Osteocyte (in vitro differentiated cells): ENCODE data around the gene SH3PXD2A. TPM values are rescaled to one million over a fixed set of nuclear protein-coding genes. Genes with fewer than 3 reads are reported as not detected.

Experiments
- DNase-seq: peaks from one replicate; pipeline ENCODE4 v3.0.0; 2021; ENCODE audit warnings: mixed read lengths; ENCODE audit not compliant: unreplicated experiment; ENCODE audit errors: extremely low spot score
- H3K27ac Mint-ChIP-seq: one replicate; pipeline ENCODE4 v1.8.0; 2021; ENCODE audit warnings: mild to moderate bottlenecking, mixed read lengths; ENCODE audit not compliant: unreplicated experiment
- H3K27me3 Mint-ChIP-seq: one replicate; pipeline ENCODE4 v1.8.0; 2021; ENCODE audit warnings: mixed read lengths; ENCODE audit not compliant: unreplicated experiment
- H3K36me3 Mint-ChIP-seq: one replicate; pipeline ENCODE4 v1.8.0; 2021; ENCODE audit warnings: mixed read lengths; ENCODE audit not compliant: unreplicated experiment
- H3K4me1 Mint-ChIP-seq: one replicate; pipeline ENCODE4 v1.8.0; 2021; ENCODE audit warnings: mixed read lengths; ENCODE audit not compliant: unreplicated experiment
- H3K4me3 Mint-ChIP-seq: one replicate; pipeline ENCODE4 v1.8.0; 2021; ENCODE audit warnings: mild to moderate bottlenecking, moderate library complexity, mixed read lengths; ENCODE audit not compliant: unreplicated experiment
- H3K9me3 Mint-ChIP-seq: one replicate; pipeline ENCODE4 v1.8.0; 2021; ENCODE audit warnings: mixed read lengths; ENCODE audit not compliant: unreplicated experiment
- total RNA-seq: library from RNA; stranded (reverse); gene quantifications from 2 replicates; pipeline ENCODE4 v1.2.1, GENCODE V29; 2021
- TF ChIP-seq, protein P1 (sequence below): fragments of 200-600 bp; sonication (generic); IDR thresholded peaks from 2 replicates; pipeline ENCODE4 v1.5.0; 2021; ENCODE audit warnings: antibody characterized with exemption, mild to moderate bottlenecking, moderate library complexity

SH3PXD2A gene
- total RNA-seq, 1 donor from 2014 or later: 43.0 TPM

DNA sequence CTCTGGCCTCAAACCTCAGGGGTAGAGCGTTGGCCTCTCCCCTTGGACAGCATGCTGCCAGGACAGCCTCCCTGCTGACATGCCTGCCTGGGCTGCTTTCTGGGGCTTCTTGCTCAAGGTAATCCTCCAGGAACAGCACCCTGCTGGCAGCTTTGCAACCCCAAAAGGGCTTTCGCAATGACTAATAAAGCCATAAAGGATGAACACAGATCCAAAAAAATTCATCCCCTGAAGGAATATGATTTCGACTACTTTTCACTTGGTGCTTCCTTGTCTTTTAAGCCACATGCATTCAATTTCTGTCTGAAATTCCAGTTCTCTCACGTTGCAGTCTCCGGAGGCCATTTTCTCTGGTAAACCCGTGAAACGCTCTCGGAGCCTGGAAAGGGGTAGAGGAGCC is 15.1 kb upstream of the SH3PXD2A start:
- DNase-seq: no peak
- H3K36me3 Mint-ChIP-seq: peaks cover 7% of the 10 kb centered on the region
- H3K27ac Mint-ChIP-seq: peak overlapping the region; percentile 65
- no peak overlapping the region for H3K4me3 Mint-ChIP-seq
- peaks cover 22% of the 10 kb centered on the region for H3K4me1 Mint-ChIP-seq
- H3K9me3 Mint-ChIP-seq: peaks cover 5% of the 10 kb centered on the region
- TF ChIP-seq, protein P1, sequence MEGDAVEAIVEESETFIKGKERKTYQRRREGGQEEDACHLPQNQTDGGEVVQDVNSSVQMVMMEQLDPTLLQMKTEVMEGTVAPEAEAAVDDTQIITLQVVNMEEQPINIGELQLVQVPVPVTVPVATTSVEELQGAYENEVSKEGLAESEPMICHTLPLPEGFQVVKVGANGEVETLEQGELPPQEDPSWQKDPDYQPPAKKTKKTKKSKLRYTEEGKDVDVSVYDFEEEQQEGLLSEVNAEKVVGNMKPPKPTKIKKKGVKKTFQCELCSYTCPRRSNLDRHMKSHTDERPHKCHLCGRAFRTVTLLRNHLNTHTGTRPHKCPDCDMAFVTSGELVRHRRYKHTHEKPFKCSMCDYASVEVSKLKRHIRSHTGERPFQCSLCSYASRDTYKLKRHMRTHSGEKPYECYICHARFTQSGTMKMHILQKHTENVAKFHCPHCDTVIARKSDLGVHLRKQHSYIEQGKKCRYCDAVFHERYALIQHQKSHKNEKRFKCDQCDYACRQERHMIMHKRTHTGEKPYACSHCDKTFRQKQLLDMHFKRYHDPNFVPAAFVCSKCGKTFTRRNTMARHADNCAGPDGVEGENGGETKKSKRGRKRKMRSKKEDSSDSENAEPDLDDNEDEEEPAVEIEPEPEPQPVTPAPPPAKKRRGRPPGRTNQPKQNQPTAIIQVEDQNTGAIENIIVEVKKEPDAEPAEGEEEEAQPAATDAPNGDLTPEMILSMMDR: no peak
- H3K27me3 Mint-ChIP-seq: no peaks in the 10 kb centered on the region

DNA sequence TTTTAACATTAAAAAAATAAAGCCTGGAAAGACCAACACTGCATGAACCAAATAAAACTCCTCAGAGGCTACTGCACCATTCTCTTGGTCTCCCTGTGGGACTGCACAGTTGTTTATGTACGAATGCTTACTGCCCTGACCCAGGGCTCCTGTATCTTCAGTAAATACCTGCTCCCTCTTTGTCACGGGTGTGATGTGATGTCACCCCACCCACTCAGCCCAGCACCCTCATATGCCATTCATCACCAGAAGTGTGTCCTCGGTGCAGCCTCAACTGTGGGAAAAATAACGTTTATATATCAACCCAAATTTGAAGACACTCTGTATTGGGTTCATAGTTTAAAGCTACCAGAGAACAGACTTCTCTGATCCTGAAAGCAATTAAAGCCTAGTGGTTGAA is 14.0 kb upstream of the SH3PXD2A start:
- peaks cover 2% of the 10 kb centered on the region for H3K36me3 Mint-ChIP-seq
- peaks cover 2% of the 10 kb centered on the region for H3K27me3 Mint-ChIP-seq
- TF ChIP-seq, protein P1: no peak
- H3K4me3 Mint-ChIP-seq: no peak overlapping the region
- H3K4me1 Mint-ChIP-seq: peaks cover 22% of the 10 kb centered on the region
- no peak overlapping the region for H3K27ac Mint-ChIP-seq
- no peak for DNase-seq
- peaks cover 15% of the 10 kb centered on the region for H3K9me3 Mint-ChIP-seq

DNA sequence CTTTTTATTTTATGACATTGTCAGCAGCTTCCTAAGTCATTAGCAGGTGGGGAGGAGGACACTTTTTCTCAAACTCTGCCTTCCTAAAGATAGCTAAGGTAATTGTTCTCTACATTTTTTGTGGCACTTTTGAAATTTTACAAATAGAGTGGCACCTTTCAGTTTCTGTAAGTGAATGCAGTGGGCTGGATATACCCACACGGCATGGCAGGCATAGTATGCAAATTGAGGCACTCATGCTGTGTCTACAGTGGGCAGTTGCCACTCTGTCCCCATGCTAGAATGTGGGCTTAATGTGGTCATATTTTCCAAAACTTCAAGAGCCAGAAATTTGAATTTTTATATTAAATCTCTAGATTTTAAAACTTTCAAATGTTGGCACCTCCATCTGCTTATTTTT is 12.8 kb upstream of the SH3PXD2A start:
- DNase-seq: no peak
- Mint-ChIP-seq H3K27me3 (peaks cover 4% of the 10 kb centered on the region), H3K9me3 (peaks cover 15% of the 10 kb centered on the region), H3K4me3 (no peak overlapping the region), H3K4me1 (peaks cover 22% of the 10 kb centered on the region), H3K36me3 (peaks cover 2% of the 10 kb centered on the region), H3K27ac (no peak overlapping the region)
- TF ChIP-seq, protein P1: no peak

DNA sequence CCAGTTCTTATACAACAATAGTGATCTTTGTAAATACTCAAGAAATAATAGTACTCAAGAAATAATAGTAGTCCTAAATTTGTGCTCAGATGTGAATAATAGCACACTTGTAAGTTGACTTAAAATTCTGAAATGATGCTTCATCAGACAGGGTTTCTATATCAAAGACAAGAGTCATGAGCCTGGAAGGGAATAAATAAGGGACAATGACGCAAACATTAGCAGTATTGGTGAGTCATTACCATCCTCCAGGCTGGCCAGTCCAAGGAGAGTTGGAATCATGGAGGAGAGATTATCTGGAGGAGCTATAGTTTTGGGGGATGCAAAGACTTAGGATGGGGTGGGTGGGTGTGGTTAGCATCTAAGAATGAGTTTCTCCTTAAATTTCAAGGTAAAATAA is 6.1 kb upstream of the SH3PXD2A start:
- H3K4me3 Mint-ChIP-seq: no peak overlapping the region
- peaks cover 8% of the 10 kb centered on the region for H3K4me1 Mint-ChIP-seq
- H3K27me3 Mint-ChIP-seq: peaks cover 18% of the 10 kb centered on the region
- peaks cover 2% of the 10 kb centered on the region for H3K36me3 Mint-ChIP-seq
- H3K9me3 Mint-ChIP-seq: peaks cover 15% of the 10 kb centered on the region
- TF ChIP-seq, protein P1: no peak
- H3K27ac Mint-ChIP-seq: no peak overlapping the region
- DNase-seq: no peak

DNA sequence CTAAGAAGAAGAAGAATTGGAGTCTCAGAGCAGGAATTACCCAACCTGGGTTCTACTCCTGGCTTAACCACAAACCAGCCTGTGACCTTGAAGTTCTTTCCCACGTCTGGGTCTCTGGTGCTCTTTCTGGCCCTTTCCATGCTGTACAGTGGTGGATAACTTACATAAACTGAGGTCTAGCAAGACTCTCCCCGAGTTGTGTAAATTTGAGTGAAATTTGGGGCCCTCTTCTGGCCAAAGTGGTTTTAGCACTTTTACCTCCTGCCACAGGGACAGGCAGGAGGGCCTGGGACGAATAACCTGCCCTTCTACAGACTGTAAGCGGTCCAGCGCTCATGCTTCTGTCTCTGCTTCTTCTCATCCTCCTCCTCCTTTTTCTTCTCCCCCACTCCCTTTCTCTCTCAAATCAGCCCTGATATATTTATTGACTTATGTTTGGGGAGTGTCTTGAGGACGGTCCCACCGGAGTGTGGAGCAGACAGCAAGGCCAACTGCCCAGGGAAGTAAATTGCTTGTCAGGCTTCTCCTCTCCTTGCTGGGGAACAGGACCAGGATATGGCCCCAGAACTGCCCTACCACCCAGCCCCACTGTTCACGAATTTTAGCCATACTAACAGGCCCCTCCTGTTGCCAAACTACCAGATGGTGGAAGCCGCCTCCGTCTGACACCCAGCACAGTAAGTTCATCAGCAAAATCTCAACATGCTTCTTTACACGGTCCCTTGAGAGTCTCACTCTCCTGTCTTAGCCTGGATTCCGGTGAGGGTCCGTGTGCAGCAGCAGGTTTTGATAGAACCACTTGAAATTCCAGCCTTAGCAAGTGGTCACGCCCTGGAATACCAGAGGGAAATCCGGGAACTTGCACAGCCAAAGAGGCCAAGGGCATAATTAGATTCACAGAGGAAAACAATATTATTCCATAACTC is 4.0 kb upstream of the SH3PXD2A start:
- no peak for DNase-seq
- H3K9me3 Mint-ChIP-seq: no peaks in the 10 kb centered on the region
- H3K36me3 Mint-ChIP-seq: no peaks in the 10 kb centered on the region
- no peak overlapping the region for H3K27ac Mint-ChIP-seq
- H3K4me1 Mint-ChIP-seq: peaks cover 12% of the 10 kb centered on the region
- peaks cover 24% of the 10 kb centered on the region for H3K27me3 Mint-ChIP-seq
- TF ChIP-seq, protein P1: peak; percentile 79
- H3K4me3 Mint-ChIP-seq: no peak overlapping the region
